GM19455 (cell line): Measurements from ENCODE around the gene PEX10.

Source experiments
- ATAC-seq: cut with Tn5 transposase; IDR thresholded peaks from one replicate; pipeline ENCODE4 v1.9.1; 2021; ENCODE audit not compliant: unreplicated experiment

The PEX10 gene

GRCh38 chr1:2391041-2391930 lies 21.1 kb downstream of the PEX10 start, which contains the start of the genes MORN1 and RER1:
Gene MORN1 (minus strand): TSS chr1:2391554. CDS start chr1:2391533, 21 bp downstream.
Gene RER1 (plus strand): TSS chr1:2391841. CDS start chr1:2395791, 3,950 bp downstream.
- ATAC-seq, result peak; percentile 80

GRCh38 chr1:2389644-2390043 lies 22.7 kb downstream of the PEX10 start:
- ATAC-seq, result no peak

GRCh38 chr1:2388004-2388913 lies 24.1 kb downstream of the PEX10 start:
- no peak for ATAC-seq

GRCh38 chr1:2386636-2387611 lies 25.4 kb downstream of the PEX10 start:
- no peak for ATAC-seq

- no peak for ATAC-seq
Measured at GRCh38 chr1:2385606-2386280, 26.6 kb downstream of the PEX10 start.

- ATAC-seq, result no peak
Measured at GRCh38 chr1:2384941-2385481, 27.4 kb downstream of the PEX10 start.

GRCh38 chr1:2384130-2384860 lies 28.1 kb downstream of the PEX10 start:
- no peak for ATAC-seq

GRCh38 chr1:2383576-2383975 lies 28.8 kb downstream of the PEX10 start:
- no peak for ATAC-seq

GRCh38 chr1:2382621-2383361 lies 29.6 kb downstream of the PEX10 start:
- no peak for ATAC-seq

- ATAC-seq, result no peak
Measured at GRCh38 chr1:2381741-2382620, 30.4 kb downstream of the PEX10 start.

GRCh38 chr1:2380816-2381591 lies 31.4 kb downstream of the PEX10 start:
- ATAC-seq, result no peak

- ATAC-seq, result no peak
Measured at GRCh38 chr1:2379733-2380404, 32.5 kb downstream of the PEX10 start.

GRCh38 chr1:2378956-2379732 lies 33.2 kb downstream of the PEX10 start:
- ATAC-seq, result no peak

GRCh38 chr1:2378441-2378851 lies 33.9 kb downstream of the PEX10 start:
- ATAC-seq, result no peak
